Endometrial microvascular endothelial cells (primary cell): ENCODE data around the gene SH3BP4. TPM values are rescaled to one million over a fixed set of nuclear protein-coding genes. Genes with fewer than 3 reads are reported as not detected.

Experiments
- in situ Hi-C: cut with HindIII; loops from 2 replicates; pipeline ENCODE4 v1.10.0; 2017; ENCODE audit warnings: low sequenced_read_pairs, low pct_unique_long_range_greater_than_20kb; ENCODE audit errors: inconsistent ontology term
- total RNA-seq: library from RNA; depleted of rRNA; stranded (reverse); fragments of >200 nt; gene quantifications from one replicate; pipeline ENCODE4 v1.2.3, GENCODE V29; 2015; ENCODE audit errors: inconsistent ontology term

SH3BP4 gene
- total RNA-seq, 1 donor from 2014 or later, result 44.5 TPM

- in situ Hi-C loops, result no loop called here
Observed at GRCh38 chr2:235026649-235027557, 75.1 kb downstream of the SH3BP4 start.

- in situ Hi-C loops, result no loop called here
Observed at GRCh38 chr2:235027558-235028214, 75.9 kb downstream of the SH3BP4 start.

- in situ Hi-C loops, result no loop called here
Observed at GRCh38 chr2:235028646-235029045, 76.8 kb downstream of the SH3BP4 start.

- in situ Hi-C loops, result no loop called here
Observed at GRCh38 chr2:235029054-235029453, 77.2 kb downstream of the SH3BP4 start.

- in situ Hi-C loops, result no loop called here
Observed at GRCh38 chr2:235030126-235030525, 78.3 kb downstream of the SH3BP4 start.

GRCh38 chr2:235030936-235031335 lies 79.1 kb downstream of the SH3BP4 start:
- in situ Hi-C loops, result no loop called here

GRCh38 chr2:235031686-235032373 lies 80.0 kb downstream of the SH3BP4 start:
- in situ Hi-C loops, result no loop called here

GRCh38 chr2:235032466-235032865 lies 80.6 kb downstream of the SH3BP4 start:
- in situ Hi-C loops, result no loop called here

- in situ Hi-C loops, result no loop called here
Observed at GRCh38 chr2:235032949-235033348, 81.1 kb downstream of the SH3BP4 start.

- in situ Hi-C loops, result no loop called here
Observed at GRCh38 chr2:235034265-235035118, 82.7 kb downstream of the SH3BP4 start.

GRCh38 chr2:235037604-235038166 lies 85.9 kb downstream of the SH3BP4 start:
- in situ Hi-C loops, result no loop called here

- in situ Hi-C loops, result no loop called here
Observed at GRCh38 chr2:235041221-235041917, 89.6 kb downstream of the SH3BP4 start.

- in situ Hi-C loops, result no loop called here
Observed at GRCh38 chr2:235041918-235042575, 90.2 kb downstream of the SH3BP4 start.

- in situ Hi-C loops, result no loop called here
Observed at GRCh38 chr2:235042576-235043515, 91.0 kb downstream of the SH3BP4 start.

GRCh38 chr2:235043762-235044500 lies 92.1 kb downstream of the SH3BP4 start:
- in situ Hi-C loops, result no loop called here
